ENCODE results near the gene PLAGL2.

DNA sequence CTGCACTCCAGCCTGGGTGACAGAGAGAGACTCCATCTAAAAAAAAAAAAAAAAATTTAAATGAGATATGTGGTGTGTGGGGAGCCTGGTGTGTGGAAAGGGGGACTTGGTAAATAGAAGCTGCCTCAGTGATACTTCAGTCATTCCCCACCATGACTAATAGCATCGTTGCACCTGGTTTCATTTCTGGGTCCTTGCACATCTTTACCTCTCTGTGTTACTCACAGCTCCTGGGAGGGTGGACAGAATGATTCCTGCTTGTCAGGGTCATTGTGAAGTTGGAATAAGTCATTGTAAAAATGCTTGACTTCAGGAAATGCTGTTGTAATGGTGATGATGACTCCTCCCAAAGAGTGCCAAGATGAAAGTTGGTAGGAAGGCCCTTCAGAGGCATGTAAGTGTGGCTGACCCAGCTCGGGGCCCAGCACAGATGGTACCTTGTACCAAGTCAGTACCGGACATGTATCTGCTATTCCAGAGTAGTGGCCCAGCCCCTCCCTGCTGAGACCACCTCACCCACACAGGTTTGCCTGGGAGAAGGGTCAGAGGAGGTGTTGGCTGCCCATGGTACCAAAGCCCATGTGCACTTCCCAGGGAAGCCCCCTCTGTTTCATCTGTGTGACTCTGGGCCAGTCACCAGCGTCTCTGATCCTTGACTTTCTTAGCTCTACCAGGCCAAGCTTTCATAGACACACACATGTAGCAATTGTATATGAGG is 48.4 kb downstream of the PLAGL2 start:
- TF ChIP-seq, protein P1, sequence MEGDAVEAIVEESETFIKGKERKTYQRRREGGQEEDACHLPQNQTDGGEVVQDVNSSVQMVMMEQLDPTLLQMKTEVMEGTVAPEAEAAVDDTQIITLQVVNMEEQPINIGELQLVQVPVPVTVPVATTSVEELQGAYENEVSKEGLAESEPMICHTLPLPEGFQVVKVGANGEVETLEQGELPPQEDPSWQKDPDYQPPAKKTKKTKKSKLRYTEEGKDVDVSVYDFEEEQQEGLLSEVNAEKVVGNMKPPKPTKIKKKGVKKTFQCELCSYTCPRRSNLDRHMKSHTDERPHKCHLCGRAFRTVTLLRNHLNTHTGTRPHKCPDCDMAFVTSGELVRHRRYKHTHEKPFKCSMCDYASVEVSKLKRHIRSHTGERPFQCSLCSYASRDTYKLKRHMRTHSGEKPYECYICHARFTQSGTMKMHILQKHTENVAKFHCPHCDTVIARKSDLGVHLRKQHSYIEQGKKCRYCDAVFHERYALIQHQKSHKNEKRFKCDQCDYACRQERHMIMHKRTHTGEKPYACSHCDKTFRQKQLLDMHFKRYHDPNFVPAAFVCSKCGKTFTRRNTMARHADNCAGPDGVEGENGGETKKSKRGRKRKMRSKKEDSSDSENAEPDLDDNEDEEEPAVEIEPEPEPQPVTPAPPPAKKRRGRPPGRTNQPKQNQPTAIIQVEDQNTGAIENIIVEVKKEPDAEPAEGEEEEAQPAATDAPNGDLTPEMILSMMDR (IDR thresholded peaks at IDR 0.05; ENCODE audit: low read depth, low read length), result no peak
- TF ChIP-seq EZH2phosphoT487 (IDR thresholded peaks at IDR 0.05; ENCODE audit: low read depth), result no peak
